Stimulated activated naive CD8-positive, alpha-beta T cell treated with anti-CD3 and anti-CD28 coated beads, Interleukin-15, Interleukin-2, amounts not matched to agents 100 U/mL and 50 U/mL, for 24 hours (primary cell): ENCODE measurements around the gene NME8.

ENCODE experiments used
- ATAC-seq: fragments of 150-1000 bp; cut with Tn5 transposase; one replicate; pipeline ENCODE4 v1.10.0; 2021
- DNase-seq: peaks from one replicate; pipeline ENCODE4 v3.0.0; 2021

The NME8 gene

DNA sequence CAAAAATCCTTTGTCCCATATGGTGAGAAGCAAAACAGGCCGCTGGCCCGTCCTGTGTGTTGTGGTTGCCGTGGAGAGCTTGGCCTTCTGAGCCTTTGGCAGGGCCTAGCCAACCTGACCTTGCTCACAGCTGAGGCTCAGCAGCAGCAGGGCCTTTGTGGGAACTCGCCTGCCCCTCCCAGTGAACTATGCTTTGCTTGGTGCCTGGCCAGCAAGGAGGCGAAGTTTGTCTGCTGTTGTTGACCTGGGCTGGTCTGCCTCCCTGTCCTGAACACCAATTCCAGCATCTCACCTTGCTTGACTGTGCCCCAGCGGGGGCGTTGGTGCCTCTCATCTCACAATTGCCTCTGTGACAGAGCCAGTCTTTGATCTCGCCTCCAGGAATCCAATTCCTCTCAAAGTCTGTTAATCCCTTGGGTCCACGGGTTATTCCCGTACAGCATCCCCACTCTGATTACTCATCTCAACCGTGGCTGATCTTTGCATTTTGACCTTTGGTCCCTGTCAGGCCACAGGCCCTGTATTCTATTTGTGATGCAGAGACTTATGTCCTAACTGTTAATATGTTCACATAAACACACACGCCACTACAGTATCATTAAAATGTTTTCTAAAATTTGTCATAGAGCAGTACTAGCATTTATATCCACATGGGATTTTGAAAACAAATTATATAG is 94.7 kb downstream of the NME8 start:
- ATAC-seq (no peak), DNase-seq (no peak)

DNA sequence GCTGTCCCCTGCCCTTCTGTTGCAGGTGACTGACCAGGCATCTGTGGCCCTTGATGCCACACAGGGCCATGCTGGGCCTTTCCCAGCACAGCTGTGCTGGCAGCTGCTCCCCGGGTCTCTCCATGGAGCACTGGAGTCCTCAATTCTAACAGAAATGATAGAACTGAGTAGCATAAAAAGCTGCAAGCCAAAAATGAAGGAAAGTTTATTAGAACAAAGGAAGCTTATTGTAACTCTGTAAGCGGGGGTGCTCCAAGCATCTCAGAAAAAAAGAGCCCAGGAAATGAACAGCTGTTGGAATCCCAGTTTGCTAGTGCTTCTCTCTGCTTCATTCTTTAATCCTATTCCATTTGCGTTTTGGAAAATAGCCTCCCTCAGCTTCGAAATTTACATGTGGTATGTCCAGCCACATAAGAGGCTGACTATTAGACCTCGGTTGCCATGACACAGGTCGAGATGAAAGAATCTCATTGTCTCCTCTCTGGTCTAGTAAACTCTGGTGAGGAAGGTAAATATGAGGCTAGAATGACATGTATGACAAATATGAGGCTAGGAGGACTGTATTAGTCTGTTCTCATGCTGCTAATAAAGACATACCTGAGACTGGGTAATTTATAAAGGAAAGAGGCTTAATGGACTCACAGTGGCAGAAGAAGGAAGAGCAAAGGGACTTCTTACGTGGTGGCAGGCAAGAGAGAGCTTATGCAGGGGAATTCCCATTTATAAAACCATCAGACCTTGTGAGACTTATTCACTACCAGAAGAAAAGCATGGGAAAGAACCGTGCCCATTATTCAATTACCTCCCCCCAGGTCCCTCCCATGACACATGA is 95.7 kb downstream of the NME8 start:
- no peak for DNase-seq
- ATAC-seq, result no peak

DNA sequence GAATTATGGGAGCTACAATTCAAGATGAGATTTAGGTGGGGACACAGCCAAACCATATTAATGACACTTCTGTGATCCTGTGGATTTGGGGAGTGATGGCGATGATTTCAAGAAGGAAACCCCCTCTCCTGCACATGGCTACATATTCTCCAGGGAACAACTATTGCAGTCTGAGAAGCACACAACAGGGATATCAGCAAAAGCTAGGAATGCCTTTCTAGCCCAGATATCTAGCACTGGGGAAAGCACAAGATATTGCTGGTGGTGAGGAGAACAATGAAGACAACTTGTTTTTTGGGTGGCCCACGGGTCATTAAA is 96.3 kb downstream of the NME8 start:
- DNase-seq, result no peak
- no peak for ATAC-seq

DNA sequence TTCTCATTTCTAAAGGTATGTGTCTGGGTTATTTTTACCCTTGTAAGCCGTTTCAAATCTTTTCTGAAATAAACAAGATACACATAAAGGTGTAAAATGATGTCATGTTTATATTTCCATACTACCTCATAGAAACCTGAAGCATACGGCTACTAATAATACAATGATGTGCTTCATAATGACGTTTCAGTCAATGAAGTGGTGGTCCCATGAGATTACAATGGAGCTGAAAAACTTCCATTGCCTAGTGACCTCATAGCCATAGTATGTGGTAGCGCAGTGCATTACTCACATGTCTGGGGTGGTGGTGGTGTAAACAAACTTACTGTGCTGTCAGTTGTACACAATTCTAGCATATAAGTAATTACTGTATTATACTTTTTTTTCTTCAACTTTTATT is 96.9 kb downstream of the NME8 start:
- ATAC-seq (no peak), DNase-seq (no peak)

DNA sequence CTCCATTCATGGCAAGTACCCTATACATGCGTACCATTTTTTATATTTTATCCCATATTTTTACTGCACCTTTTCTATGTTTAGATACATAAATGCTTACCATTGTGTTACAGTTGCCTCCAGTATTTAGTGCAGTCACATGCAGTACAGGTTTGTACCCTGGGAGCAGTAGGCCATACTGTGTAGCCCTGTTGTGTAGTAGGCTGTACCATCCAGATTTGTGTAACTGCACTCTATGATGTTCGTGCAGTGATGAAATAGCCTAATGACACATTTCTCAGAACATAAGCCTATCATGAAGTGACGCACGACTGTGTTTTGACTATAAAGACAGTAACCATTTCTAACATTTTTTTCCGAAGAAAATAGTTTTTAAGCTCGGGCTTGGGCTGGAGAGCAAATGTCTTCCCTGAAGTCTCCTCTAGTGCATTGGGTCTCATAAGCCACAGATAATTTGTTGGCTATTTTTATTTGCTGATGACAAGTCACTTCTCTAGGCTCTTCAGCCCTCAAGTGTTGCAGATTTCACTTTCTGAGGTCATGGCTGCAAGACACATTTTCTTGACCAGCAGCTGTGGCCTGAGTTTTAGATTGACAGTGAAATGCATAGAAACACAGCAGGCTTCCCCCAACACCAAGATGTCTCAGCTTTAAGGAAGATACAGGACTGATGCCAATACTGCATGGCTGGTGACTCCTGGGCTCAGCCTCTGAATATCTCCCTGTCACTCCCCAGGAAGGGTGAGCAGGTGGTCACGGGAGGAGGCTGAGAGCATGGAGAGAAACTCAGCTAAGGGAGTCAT is 98.9 kb downstream of the NME8 start:
- ATAC-seq (no peak), DNase-seq (no peak)

DNA sequence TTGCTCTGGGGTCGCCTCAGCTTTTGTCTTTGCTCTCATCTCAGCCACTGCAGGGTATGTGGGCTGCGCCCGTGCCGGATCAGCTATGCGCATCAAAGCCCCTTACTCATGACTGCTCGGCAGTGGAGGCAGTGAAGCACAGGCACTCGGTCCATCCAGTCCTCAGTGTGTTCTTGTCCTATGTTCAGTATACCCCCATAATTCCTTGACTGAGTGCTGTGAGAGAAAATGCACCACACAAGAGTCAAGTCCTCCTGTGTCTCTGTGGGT is 99.5 kb downstream of the NME8 start:
- DNase-seq, result no peak
- no peak for ATAC-seq
